ENCODE data around the gene PPM1H.
"Not testable (repeated sequence)": the region's sequence is repeated elsewhere in the genome, so short reads cannot be mapped to it uniquely, and the experiment has no call there.

Gene PPM1H

GRCh38 chr12:62976110-62976662, 41.2 kb upstream of the PPM1H start:
- H3K4me3 ChIP-seq (ENCODE audit: low read depth, low read length) = no peak overlapping the region
- H3K27ac ChIP-seq = no peak overlapping the region
- TF ChIP-seq, protein P1, sequence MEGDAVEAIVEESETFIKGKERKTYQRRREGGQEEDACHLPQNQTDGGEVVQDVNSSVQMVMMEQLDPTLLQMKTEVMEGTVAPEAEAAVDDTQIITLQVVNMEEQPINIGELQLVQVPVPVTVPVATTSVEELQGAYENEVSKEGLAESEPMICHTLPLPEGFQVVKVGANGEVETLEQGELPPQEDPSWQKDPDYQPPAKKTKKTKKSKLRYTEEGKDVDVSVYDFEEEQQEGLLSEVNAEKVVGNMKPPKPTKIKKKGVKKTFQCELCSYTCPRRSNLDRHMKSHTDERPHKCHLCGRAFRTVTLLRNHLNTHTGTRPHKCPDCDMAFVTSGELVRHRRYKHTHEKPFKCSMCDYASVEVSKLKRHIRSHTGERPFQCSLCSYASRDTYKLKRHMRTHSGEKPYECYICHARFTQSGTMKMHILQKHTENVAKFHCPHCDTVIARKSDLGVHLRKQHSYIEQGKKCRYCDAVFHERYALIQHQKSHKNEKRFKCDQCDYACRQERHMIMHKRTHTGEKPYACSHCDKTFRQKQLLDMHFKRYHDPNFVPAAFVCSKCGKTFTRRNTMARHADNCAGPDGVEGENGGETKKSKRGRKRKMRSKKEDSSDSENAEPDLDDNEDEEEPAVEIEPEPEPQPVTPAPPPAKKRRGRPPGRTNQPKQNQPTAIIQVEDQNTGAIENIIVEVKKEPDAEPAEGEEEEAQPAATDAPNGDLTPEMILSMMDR (IDR thresholded peaks at IDR 0.05; ENCODE audit: low read depth, low read length) = no peak
- DNase-seq = no peak
- H3K27me3 ChIP-seq (ENCODE audit: insufficient read depth, low read depth, severe bottlenecking) = no peaks in the 10 kb centered on the region
- no peaks in the 10 kb centered on the region for H3K36me3 ChIP-seq
- no peaks in the 10 kb centered on the region for H3K9me3 ChIP-seq (ENCODE audit: severe bottlenecking)

DNA sequence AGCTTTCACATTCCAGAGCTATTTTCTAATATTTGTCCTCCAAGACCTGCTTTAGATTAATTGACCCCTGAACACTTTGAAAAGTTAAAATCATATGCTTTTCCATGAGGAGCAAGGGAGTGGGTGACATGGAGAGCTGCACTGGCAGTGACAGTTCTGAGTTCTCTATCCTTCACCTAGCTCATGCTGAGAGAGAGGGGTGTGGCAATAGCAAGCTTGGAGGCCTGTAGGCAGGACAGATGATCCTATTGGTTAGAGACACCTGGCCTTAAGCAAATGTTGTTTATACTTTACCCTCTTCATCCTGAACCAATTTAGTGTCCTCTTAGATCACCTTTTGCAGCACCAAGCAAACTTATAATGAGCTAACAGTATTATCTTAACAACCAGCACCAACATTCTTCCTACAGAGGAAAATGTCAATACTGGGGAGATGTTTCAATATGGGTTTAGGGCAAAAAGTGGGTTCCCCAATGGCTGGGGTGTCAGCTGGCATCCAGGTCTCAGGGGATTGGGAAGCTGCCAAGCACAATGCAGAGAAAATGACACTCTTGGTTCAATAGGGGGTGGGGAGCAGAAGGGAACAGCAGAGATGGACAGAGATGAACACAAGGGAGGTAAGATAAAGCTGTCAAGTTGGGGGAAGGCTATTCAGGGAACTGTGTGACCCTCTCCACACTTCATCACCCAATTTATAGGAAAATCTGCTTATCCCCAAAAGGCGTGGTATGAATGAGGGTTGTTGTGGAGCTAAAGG, 37.0 kb upstream of the PPM1H start:
- TF ChIP-seq, protein P1 (IDR thresholded peaks at IDR 0.05; ENCODE audit: low read depth, low read length) = no peak
- DNase-seq = no peak
- Histone ChIP-seq H3K36me3 (no peaks in the 10 kb centered on the region), H3K4me3 (ENCODE audit: low read depth, low read length) (no peak overlapping the region), H3K27ac (no peak overlapping the region), H3K27me3 (ENCODE audit: insufficient read depth, low read depth, severe bottlenecking) (no peaks in the 10 kb centered on the region), H3K9me3 (ENCODE audit: severe bottlenecking) (no peaks in the 10 kb centered on the region)

DNA sequence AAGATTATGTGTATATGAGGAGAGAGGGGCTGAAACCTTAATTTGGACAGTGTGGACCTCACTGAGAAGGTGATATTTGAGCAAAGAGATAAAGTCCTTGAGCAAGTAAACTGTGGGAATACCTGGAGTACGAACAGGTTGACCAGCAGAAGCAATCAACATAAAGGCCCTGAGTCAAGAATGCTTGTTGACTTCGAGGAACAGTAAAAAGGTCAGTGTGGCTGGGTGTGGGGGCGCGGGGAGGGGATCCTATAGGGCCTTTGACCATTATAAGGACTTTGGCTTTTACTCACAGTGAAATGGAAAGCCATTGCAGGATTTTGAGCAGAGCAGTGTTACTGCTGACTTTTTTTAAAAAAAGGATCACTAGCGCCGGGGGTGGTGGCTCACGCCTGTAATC, 34.7 kb upstream of the PPM1H start:
- no peak overlapping the region for H3K27ac ChIP-seq

GRCh38 chr12:62967701-62968100, 32.8 kb upstream of the PPM1H start:
- H3K27me3 ChIP-seq (ENCODE audit: insufficient read depth, low read depth, severe bottlenecking) = no peaks in the 10 kb centered on the region
- TF ChIP-seq, protein P1 (IDR thresholded peaks at IDR 0.05; ENCODE audit: low read depth, low read length) = no peak
- DNase-seq = no peak
- no peaks in the 10 kb centered on the region for H3K36me3 ChIP-seq
- no peaks in the 10 kb centered on the region for H3K9me3 ChIP-seq (ENCODE audit: severe bottlenecking)
- H3K27ac ChIP-seq = no peak overlapping the region
- no peak overlapping the region for H3K4me3 ChIP-seq (ENCODE audit: low read depth, low read length)

More for the DNA sequence above, 34.7 kb upstream of the PPM1H start:
- Histone ChIP-seq H3K36me3 (no peaks in the 10 kb centered on the region), H3K4me3 (ENCODE audit: low read depth, low read length) (no peak overlapping the region), H3K9me3 (ENCODE audit: severe bottlenecking) (no peaks in the 10 kb centered on the region), H3K27me3 (ENCODE audit: insufficient read depth, low read depth, severe bottlenecking) (no peaks in the 10 kb centered on the region)
- TF ChIP-seq, protein P1 (IDR thresholded peaks at IDR 0.05; ENCODE audit: low read depth, low read length) = no peak
- DNase-seq = no peak

DNA sequence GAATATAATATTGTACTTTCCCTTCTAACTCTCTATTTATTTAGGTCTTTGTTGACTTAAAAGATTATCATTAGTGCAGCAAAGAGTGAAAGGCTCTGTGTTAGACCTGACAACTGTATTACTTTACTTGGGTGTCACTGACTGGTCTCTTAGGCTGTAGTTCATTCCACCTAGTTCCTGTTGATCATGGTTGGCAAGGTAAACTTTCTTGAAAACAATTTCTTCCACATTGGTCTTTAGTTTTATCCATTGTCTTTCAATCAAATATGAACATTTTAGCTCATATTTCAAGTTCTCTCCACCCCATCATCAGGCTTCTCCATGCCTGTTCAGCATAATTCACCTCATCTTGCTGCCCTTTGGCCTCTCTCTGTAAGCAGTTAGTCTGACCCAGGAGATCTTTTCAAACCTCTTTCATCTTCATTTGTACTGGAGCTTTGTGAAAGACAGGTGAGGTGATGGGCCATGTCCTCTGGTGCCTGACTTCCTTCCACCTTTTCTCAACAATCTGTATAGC, 32.1 kb upstream of the PPM1H start:
- TF ChIP-seq, protein P1 (IDR thresholded peaks at IDR 0.05; ENCODE audit: low read depth, low read length) = no peak

GRCh38 chr12:62966446-62966989, 31.6 kb upstream of the PPM1H start:
- H3K36me3 ChIP-seq; DNase-seq; H3K4me3 ChIP-seq (ENCODE audit: low read depth, low read length); H3K9me3 ChIP-seq (ENCODE audit: severe bottlenecking); H3K27ac ChIP-seq; H3K27me3 ChIP-seq (ENCODE audit: insufficient read depth, low read depth, severe bottlenecking): not testable (repeated sequence)

More for the DNA sequence above, 32.1 kb upstream of the PPM1H start:
- Histone ChIP-seq H3K27ac (no peak overlapping the region), H3K9me3 (ENCODE audit: severe bottlenecking) (no peaks in the 10 kb centered on the region), H3K4me3 (ENCODE audit: low read depth, low read length) (no peak overlapping the region), H3K27me3 (ENCODE audit: insufficient read depth, low read depth, severe bottlenecking) (no peaks in the 10 kb centered on the region), H3K36me3 (no peaks in the 10 kb centered on the region)
- no peak for DNase-seq

GRCh38 chr12:62965700-62966099, 30.8 kb upstream of the PPM1H start:
- H3K9me3 ChIP-seq (ENCODE audit: severe bottlenecking); H3K36me3 ChIP-seq; H3K27me3 ChIP-seq (ENCODE audit: insufficient read depth, low read depth, severe bottlenecking); H3K27ac ChIP-seq; DNase-seq; H3K4me3 ChIP-seq (ENCODE audit: low read depth, low read length): not testable (repeated sequence)

GRCh38 chr12:62965242-62965641, 30.3 kb upstream of the PPM1H start:
- H3K9me3 ChIP-seq (ENCODE audit: severe bottlenecking); H3K36me3 ChIP-seq; H3K27me3 ChIP-seq (ENCODE audit: insufficient read depth, low read depth, severe bottlenecking); H3K27ac ChIP-seq; DNase-seq; H3K4me3 ChIP-seq (ENCODE audit: low read depth, low read length): not testable (repeated sequence)

All from WERI-Rb-1 (cell line).